ENCODE data around the gene SCAMP3.
"Not testable (repeated sequence)": the region's sequence is repeated elsewhere in the genome, so short reads cannot be mapped to it uniquely, and the experiment has no call there.

Gene SCAMP3

GRCh38 chr1:155232001-155232978 is 29.9 kb downstream of the SCAMP3 start:
- DNase-seq (ENCODE audit: low read depth in 1 of 2, low spot score in 1 of 2), result not testable (repeated sequence)

- DNase-seq (ENCODE audit: low read depth in 1 of 2, low spot score in 1 of 2), result not testable (repeated sequence)
These were observed 30.9 kb downstream of the SCAMP3 start for GRCh38 chr1:155231302-155231701.

GRCh38 chr1:155228096-155228427 is 34.1 kb downstream of the SCAMP3 start:
- no peak for DNase-seq (ENCODE audit: low read depth in 1 of 2, low spot score in 1 of 2)

- DNase-seq (ENCODE audit: low read depth in 1 of 2, low spot score in 1 of 2), result peak; percentile 97 to 99
These were observed 34.7 kb downstream of the SCAMP3 start for GRCh38 chr1:155227261-155228095.

- DNase-seq (ENCODE audit: low read depth in 1 of 2, low spot score in 1 of 2), result peak in 1 of 2 donors; percentile 44
These were observed 35.3 kb downstream of the SCAMP3 start for GRCh38 chr1:155226910-155227260.

- peak; percentile 52 to 71 for DNase-seq (ENCODE audit: low read depth in 1 of 2, low spot score in 1 of 2)
These were observed 35.8 kb downstream of the SCAMP3 start for GRCh38 chr1:155226188-155226909.

GRCh38 chr1:155225404-155225759 is 36.8 kb downstream of the SCAMP3 start:
- not testable (repeated sequence) for DNase-seq (ENCODE audit: low read depth in 1 of 2, low spot score in 1 of 2)

- DNase-seq (ENCODE audit: low read depth in 1 of 2, low spot score in 1 of 2), result no peak
These were observed 39.1 kb downstream of the SCAMP3 start for GRCh38 chr1:155223047-155223446.

- not testable (repeated sequence) for DNase-seq (ENCODE audit: low read depth in 1 of 2, low spot score in 1 of 2)
These were observed 41.8 kb downstream of the SCAMP3 start for GRCh38 chr1:155220211-155220965.

GRCh38 chr1:155219592-155220031 is 42.5 kb downstream of the SCAMP3 start:
- no peak for DNase-seq (ENCODE audit: low read depth in 1 of 2, low spot score in 1 of 2)

GRCh38 chr1:155218854-155219591 is 43.1 kb downstream of the SCAMP3 start:
- DNase-seq (ENCODE audit: low read depth in 1 of 2, low spot score in 1 of 2), result no peak

- not testable (repeated sequence) for DNase-seq (ENCODE audit: low read depth in 1 of 2, low spot score in 1 of 2)
These were observed 47.5 kb downstream of the SCAMP3 start for GRCh38 chr1:155214702-155215101.

- not testable (repeated sequence) for DNase-seq (ENCODE audit: low read depth in 1 of 2, low spot score in 1 of 2)
These were observed 50.1 kb downstream of the SCAMP3 start for GRCh38 chr1:155212051-155212440.

GRCh38 chr1:155211381-155212050 is 50.6 kb downstream of the SCAMP3 start:
- not testable (repeated sequence) for DNase-seq (ENCODE audit: low read depth in 1 of 2, low spot score in 1 of 2)

GRCh38 chr1:155210314-155211104 is 51.7 kb downstream of the SCAMP3 start:
- no peak for DNase-seq (ENCODE audit: low read depth in 1 of 2, low spot score in 1 of 2)

GRCh38 chr1:155209312-155209721 is 52.8 kb downstream of the SCAMP3 start:
- DNase-seq (ENCODE audit: low read depth in 1 of 2, low spot score in 1 of 2), result no peak

- DNase-seq (ENCODE audit: low read depth in 1 of 2, low spot score in 1 of 2), result peak; percentile 67 to 83
These were observed 53.4 kb downstream of the SCAMP3 start, which contains the start of gene MTX1 for GRCh38 chr1:155208541-155209311. MTX1 (plus strand) TSS chr1:155208695; CDS start chr1:155208805, 110 bp downstream.

Measured in activated CD4-positive, alpha-beta T cell treated with anti-CD3 and anti-CD28 coated beads, Interleukin-2, amount 50 U/mL, for 24 hours (primary cell).